Vagina (tissue), 2 donors: ENCODE data around the gene CD226. TPM values are rescaled to one million over a fixed set of nuclear protein-coding genes. Genes with fewer than 3 reads are reported as not detected.

Source experiments
- DNase-seq, 2 donors: peaks; one replicate each; pipeline ENCODE4 v3.0.0-alpha.2; 2017; ENCODE audit errors: extremely low spot score in 2 of 2
- H3K27ac ChIP-seq: fragments of 200-600 bp; sonication (generic); one replicate; pipeline ENCODE4 v1.5.1; 2019
- H3K27me3 ChIP-seq: fragments of 200-600 bp; sonication (generic); one replicate; pipeline ENCODE4 v1.5.1; 2019
- H3K36me3 ChIP-seq, 2 donors: fragments of 200-600 bp; sonication (generic); one replicate each; pipeline ENCODE4 v1.5.1; 2017 to 2019
- H3K4me1 ChIP-seq: fragments of 200-600 bp; sonication (generic); one replicate; pipeline ENCODE4 v1.5.1; 2019
- H3K4me3 ChIP-seq, 2 donors: fragments of 200-600 bp; sonication (generic); 1 replicate in 1 of 2; 2 replicates in 1 of 2; pipeline ENCODE4 v1.5.1; 2016 to 2019
- H3K9me3 ChIP-seq: fragments of 200-600 bp; sonication (generic); one replicate; pipeline ENCODE4 v1.5.1; 2019
- POLR2A ChIP-seq, 2 donors: fragments of 450-650 bp; IDR thresholded peaks; one replicate each; pipeline ENCODE4 v1.6.1; 2017; ENCODE audit warnings: antibody characterized with exemption in 2 of 2, mild to moderate bottlenecking in 2 of 2, moderate library complexity in 2 of 2
- POLR2AphosphoS5 ChIP-seq, 2 donors: sonication (generic); formaldehyde crosslinking; IDR thresholded peaks; one replicate each; pipeline ENCODE4 v1.9.0; 2017; ENCODE audit warnings: antibody characterized with exemption in 2 of 2, mild to moderate bottlenecking in 2 of 2, low read depth in 1 of 2; ENCODE audit not compliant: insufficient read depth in 1 of 2
- intact Hi-C: fragments of 100-400 bp; cut with DNase I; formaldehyde crosslinking; loops from one replicate; pipeline ENCODE4 v1.15.1; 2023
- total RNA-seq: library from RNA; depleted of rRNA; stranded (reverse); fragments of >200 nt; gene quantifications from one replicate; pipeline ENCODE4 v1.2.3, GENCODE V29; 2016
- TF ChIP-seq, protein P1 (sequence below), 3 experiments: fragments of 450-650 bp in 2 of 3; fragments of 200-600 bp in 1 of 3; sonication (generic) in 1 of 3; IDR thresholded peaks; one replicate each; pipeline ENCODE4 v1.5.1; 2017 to 2019; ENCODE audit warnings: antibody characterized with exemption in 3 of 3, mild to moderate bottlenecking in 2 of 3, moderate library complexity in 2 of 3

CD226 gene
- total RNA-seq, 1 donor from 2014 or later = 6.4 TPM

DNA sequence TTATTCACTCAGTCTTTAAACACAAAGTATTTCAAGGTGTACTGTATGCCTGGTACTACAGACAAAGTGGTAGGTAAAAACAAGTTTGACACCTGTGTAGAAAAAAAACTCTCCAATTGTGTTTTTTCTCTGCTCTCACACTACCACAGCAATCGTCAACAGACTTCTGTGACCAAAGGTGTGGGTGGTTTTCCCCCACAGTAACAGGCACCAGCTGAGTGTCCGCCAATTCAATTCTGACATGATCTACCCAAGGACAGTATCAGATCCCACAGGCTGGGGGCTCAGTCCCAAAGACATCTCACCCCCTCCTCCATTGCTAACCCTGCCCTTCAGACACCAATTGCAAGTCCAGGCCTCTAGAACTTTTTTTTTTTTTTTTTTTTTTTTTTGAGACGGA, 71.2 kb downstream of the CD226 start:
- Histone ChIP-seq H3K27ac (no peak overlapping the region), H3K27me3 (no peaks in the 10 kb centered on the region), H3K4me1 (no peaks in the 10 kb centered on the region), H3K4me3 (no peak overlapping the region), H3K9me3 (no peaks in the 10 kb centered on the region), H3K36me3 (no peaks in the 10 kb centered on the region)
- DNase-seq = no peak
- intact Hi-C loops = no loop called here
- TF ChIP-seq, protein P1, sequence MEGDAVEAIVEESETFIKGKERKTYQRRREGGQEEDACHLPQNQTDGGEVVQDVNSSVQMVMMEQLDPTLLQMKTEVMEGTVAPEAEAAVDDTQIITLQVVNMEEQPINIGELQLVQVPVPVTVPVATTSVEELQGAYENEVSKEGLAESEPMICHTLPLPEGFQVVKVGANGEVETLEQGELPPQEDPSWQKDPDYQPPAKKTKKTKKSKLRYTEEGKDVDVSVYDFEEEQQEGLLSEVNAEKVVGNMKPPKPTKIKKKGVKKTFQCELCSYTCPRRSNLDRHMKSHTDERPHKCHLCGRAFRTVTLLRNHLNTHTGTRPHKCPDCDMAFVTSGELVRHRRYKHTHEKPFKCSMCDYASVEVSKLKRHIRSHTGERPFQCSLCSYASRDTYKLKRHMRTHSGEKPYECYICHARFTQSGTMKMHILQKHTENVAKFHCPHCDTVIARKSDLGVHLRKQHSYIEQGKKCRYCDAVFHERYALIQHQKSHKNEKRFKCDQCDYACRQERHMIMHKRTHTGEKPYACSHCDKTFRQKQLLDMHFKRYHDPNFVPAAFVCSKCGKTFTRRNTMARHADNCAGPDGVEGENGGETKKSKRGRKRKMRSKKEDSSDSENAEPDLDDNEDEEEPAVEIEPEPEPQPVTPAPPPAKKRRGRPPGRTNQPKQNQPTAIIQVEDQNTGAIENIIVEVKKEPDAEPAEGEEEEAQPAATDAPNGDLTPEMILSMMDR (IDR thresholded peaks at IDR 0.05) = no peak

DNA sequence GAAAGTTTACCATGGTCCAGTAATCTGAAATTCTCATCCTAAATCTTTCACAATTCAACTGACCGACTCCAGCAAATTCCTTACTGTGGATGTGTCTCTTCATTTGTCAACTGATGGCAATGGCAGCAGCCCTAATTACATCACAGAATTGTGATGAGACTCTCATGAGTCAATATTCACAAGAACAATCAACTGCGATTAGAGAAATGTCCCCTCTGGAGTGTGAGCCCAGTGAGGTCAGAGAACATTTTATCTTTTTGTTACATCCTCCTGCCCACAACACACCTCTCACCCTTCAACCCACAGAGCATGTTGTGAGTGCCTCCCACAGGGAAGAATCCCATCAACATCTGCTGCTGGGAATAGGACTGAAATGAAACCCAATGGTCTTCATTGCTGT, 73.6 kb downstream of the CD226 start:
- intact Hi-C loops = no loop called here
- DNase-seq = no peak
- no peak for TF ChIP-seq POLR2AphosphoS5 (IDR thresholded peaks at IDR 0.05; ENCODE audit: insufficient read depth in 1 of 2, low read depth in 1 of 2)
- TF ChIP-seq, protein P1 (IDR thresholded peaks at IDR 0.05) = no peak
- TF ChIP-seq POLR2A (IDR thresholded peaks at IDR 0.05) = no peak
- no peaks in the 10 kb centered on the region for H3K4me1 ChIP-seq
- no peaks in the 10 kb centered on the region for H3K36me3 ChIP-seq
- H3K4me3 ChIP-seq = no peak overlapping the region
- no peak overlapping the region for H3K27ac ChIP-seq
- H3K27me3 ChIP-seq = no peaks in the 10 kb centered on the region
- H3K9me3 ChIP-seq = no peaks in the 10 kb centered on the region

DNA sequence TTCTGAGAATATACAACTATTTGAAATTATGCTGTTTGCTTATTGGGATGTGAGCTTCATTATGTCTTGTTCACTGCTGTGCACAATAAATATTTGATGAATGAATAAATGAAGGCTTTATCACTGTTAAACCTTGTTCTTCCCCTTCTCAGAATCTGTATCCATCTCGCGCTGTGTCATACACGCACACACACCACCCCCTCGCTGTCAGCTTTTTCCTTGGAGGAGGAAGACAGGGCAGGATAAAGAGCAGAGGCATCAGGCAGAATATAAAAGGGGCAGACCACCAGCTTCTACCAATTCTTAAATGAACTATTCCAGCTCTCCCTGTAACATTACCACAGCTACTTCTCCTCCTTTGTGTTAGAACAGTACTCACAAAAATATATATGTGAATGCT, 75.0 kb downstream of the CD226 start:
- no peaks in the 10 kb centered on the region for H3K27me3 ChIP-seq
- H3K36me3 ChIP-seq = no peaks in the 10 kb centered on the region
- no peak for DNase-seq
- H3K4me3 ChIP-seq = no peak overlapping the region
- TF ChIP-seq POLR2AphosphoS5 (IDR thresholded peaks at IDR 0.05; ENCODE audit: insufficient read depth in 1 of 2, low read depth in 1 of 2) = no peak
- TF ChIP-seq, protein P1 (IDR thresholded peaks at IDR 0.05) = no peak
- TF ChIP-seq POLR2A (IDR thresholded peaks at IDR 0.05) = no peak
- H3K27ac ChIP-seq = no peak overlapping the region
- intact Hi-C loops = no loop called here
- no peaks in the 10 kb centered on the region for H3K4me1 ChIP-seq
- H3K9me3 ChIP-seq = no peaks in the 10 kb centered on the region

DNA sequence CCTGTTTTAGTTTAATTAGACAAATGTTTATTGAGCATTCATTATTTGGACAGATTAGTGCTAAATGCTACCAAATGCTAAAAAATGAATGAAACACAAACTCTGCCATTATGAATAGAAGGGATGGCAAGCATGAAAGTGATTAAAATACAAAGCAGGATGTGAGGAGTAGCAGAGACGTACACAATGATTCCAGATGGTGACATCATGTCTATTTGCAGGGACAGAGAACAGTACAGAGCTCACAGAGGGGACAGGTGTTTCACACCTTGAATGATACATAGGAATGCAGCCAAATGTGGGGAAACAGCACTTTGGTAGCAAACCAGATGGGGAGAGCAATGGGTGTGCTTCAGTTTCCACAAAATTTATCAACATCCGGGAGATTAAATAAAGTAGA, 76.3 kb downstream of the CD226 start:
- no peaks in the 10 kb centered on the region for H3K9me3 ChIP-seq
- intact Hi-C loops = no loop called here
- no peak overlapping the region for H3K4me3 ChIP-seq
- H3K27me3 ChIP-seq = no peaks in the 10 kb centered on the region
- H3K27ac ChIP-seq = no peak overlapping the region
- DNase-seq = no peak
- TF ChIP-seq POLR2A (IDR thresholded peaks at IDR 0.05) (no peak), POLR2AphosphoS5 (IDR thresholded peaks at IDR 0.05; ENCODE audit: insufficient read depth in 1 of 2, low read depth in 1 of 2) (no peak)
- TF ChIP-seq, protein P1 (IDR thresholded peaks at IDR 0.05) = no peak
- no peaks in the 10 kb centered on the region for H3K4me1 ChIP-seq
- H3K36me3 ChIP-seq = no peaks in the 10 kb centered on the region

DNA sequence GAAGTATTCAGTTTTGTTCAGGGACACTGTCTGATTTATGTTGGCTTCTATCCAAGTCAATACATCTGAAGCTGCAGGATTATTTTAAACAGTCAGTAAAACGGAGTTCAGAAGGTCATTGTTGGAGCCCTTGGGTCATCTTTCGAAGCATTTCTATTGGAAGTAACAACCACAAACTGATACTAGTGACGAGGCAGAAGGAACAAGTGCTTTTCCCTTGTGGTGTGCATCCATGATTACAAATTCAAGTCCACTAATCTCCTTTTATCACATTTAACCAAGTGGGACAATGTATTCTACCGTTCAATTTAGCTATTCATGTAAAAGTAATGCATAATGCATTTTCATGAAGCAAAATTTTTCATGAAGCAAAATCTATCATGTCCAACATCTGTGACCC, 76.9 kb downstream of the CD226 start:
- no peak overlapping the region for H3K27ac ChIP-seq
- H3K9me3 ChIP-seq = no peaks in the 10 kb centered on the region
- H3K4me3 ChIP-seq = no peak overlapping the region
- H3K4me1 ChIP-seq = no peaks in the 10 kb centered on the region
- TF ChIP-seq POLR2AphosphoS5 (IDR thresholded peaks at IDR 0.05; ENCODE audit: insufficient read depth in 1 of 2, low read depth in 1 of 2) (no peak), POLR2A (IDR thresholded peaks at IDR 0.05) (no peak)
- TF ChIP-seq, protein P1 (IDR thresholded peaks at IDR 0.05) = no peak
- intact Hi-C loops = no loop called here
- DNase-seq = no peak
- H3K27me3 ChIP-seq = no peaks in the 10 kb centered on the region
- no peaks in the 10 kb centered on the region for H3K36me3 ChIP-seq
